A549 (cell line): ENCODE results near the gene STIP1. TPM values are rescaled to one million over a fixed set of nuclear protein-coding genes. Genes with fewer than 3 reads are reported as not detected.

ENCODE experiments used
- ATAC-seq, 2 experiments: fragments of 200-7000 bp in 1 of 2; fragments of >200 bp in 1 of 2; cut with Nextera tagmentation in 1 of 2; cut with Tn5 transposase in 1 of 2; 3 replicates each; pipeline versions ENCODE4 v1.8.0 to v1.9.1; 2018 to 2020; ENCODE audit warnings: mild to moderate bottlenecking in 1 of 2, moderate library complexity in 1 of 2
- CTCF ChIA-PET: fragments of 300-600 bp; sonication (Branson Sonifier 250); formaldehyde crosslinking; extraction: SDS; loops from one replicate; lab custom pipeline; 2021; ENCODE audit warnings: antibody characterized with exemption, inconsistent platforms; lab: Yijun Ruan, JAX
- POLR2A ChIA-PET: fragments of 350-600 bp; formaldehyde crosslinking; extraction: SDS; loops from one replicate; lab custom pipeline; 2021; ENCODE audit warnings: antibody characterized with exemption, inconsistent platforms; lab: Yijun Ruan, JAX
- DNase-seq, 2 experiments: peaks; one replicate each; pipeline versions ENCODE4 v3.0.0 to v3.0.0-alpha.2; 2011 to 2016; ENCODE audit warnings: low read depth in 1 of 2, low spot score in 1 of 2
- FAIRE-seq: peaks from 2 replicates; lab custom pipeline; 2011; peaks lifted over from hg19 to GRCh38; lab: Jason Lieb, UNC
- H3K27ac ChIP-seq, 2 experiments: fragments of >200 bp; sonication (Bioruptor Twin); formaldehyde crosslinking; 3 replicates each; pipeline ENCODE4 v1.5.1; 2016 to 2017
- H3K4me1 ChIP-seq: fragments of >200 bp; sonication (Bioruptor Twin); formaldehyde crosslinking; 3 replicates; pipeline ENCODE4 v1.6.1; 2016
- H3K4me2 ChIP-seq: fragments of >200 bp; sonication (Bioruptor Twin); formaldehyde crosslinking; 3 replicates; pipeline ENCODE4 v1.6.1; 2016
- H3K4me3 ChIP-seq: fragments of >200 bp; sonication (Bioruptor Twin); formaldehyde crosslinking; 3 replicates; pipeline ENCODE4 v1.5.1; 2016
- H3K9me3 ChIP-seq: fragments of >200 bp; sonication (Bioruptor Twin); formaldehyde crosslinking; 3 replicates; pipeline ENCODE4 v1.6.1; 2016
- ATOH8 ChIP-seq: fragments of 250-450 bp; sonication (Bioruptor Pico); IDR thresholded peaks from 2 replicates; pipeline ENCODE4 v1.5.0; 2020; ENCODE audit warnings: low read depth, mild to moderate bottlenecking, moderate library complexity
- CHD2 ChIP-seq: fragments of 150-350 bp; IDR thresholded peaks from 2 replicates; pipeline ENCODE4 v1.6.1; 2014; ENCODE audit warnings: low read length; ENCODE audit not compliant: partially characterized antibody
- EP300 ChIP-seq, 2 experiments: fragments of >200 bp; sonication (Bioruptor Twin); formaldehyde crosslinking; IDR thresholded peaks; 2 replicates in 1 of 2; 3 replicates in 1 of 2; pipeline ENCODE4 v1.6.1; 2016 to 2017
- FOXS1 ChIP-seq: fragments of 250-450 bp; sonication (Bioruptor Pico); IDR thresholded peaks from 2 replicates; pipeline ENCODE4 v1.5.0; 2020; ENCODE audit warnings: mild to moderate bottlenecking, moderate library complexity
- GATA3 ChIP-seq: IDR thresholded peaks from 2 replicates; pipeline ENCODE4 v1.6.1; 2012; ENCODE audit warnings: borderline replicate concordance
- HEYL ChIP-seq: fragments of 250-450 bp; sonication (Bioruptor Pico); IDR thresholded peaks from 2 replicates; pipeline ENCODE4 v1.8.0; 2021; ENCODE audit warnings: mild to moderate bottlenecking, moderate library complexity
- HOXA7 ChIP-seq: fragments of 250-450 bp; sonication (Bioruptor Pico); IDR thresholded peaks from 2 replicates; pipeline ENCODE4 v1.5.0; 2020; ENCODE audit warnings: mild to moderate bottlenecking, moderate library complexity
- HOXB13 ChIP-seq: fragments of 250-450 bp; sonication (Bioruptor Pico); IDR thresholded peaks from 2 replicates; pipeline ENCODE4 v1.5.0; 2020; ENCODE audit warnings: low read depth, mild to moderate bottlenecking, moderate library complexity
- KDM5A ChIP-seq: fragments of 200-600 bp; sonication (generic); IDR thresholded peaks from 2 replicates; pipeline ENCODE4 v1.6.1; 2016; ENCODE audit warnings: antibody characterized with exemption, mild to moderate bottlenecking
- MAFK ChIP-seq: fragments of 450-650 bp; IDR thresholded peaks from 2 replicates; pipeline ENCODE4 v1.6.1; 2014; ENCODE audit not compliant: partially characterized antibody
- MAX ChIP-seq: IDR thresholded peaks from 2 replicates; pipeline ENCODE4 v1.6.1; 2012
- MYC ChIP-seq: IDR thresholded peaks from 2 replicates; pipeline ENCODE4 v1.6.1; 2012; ENCODE audit warnings: mild to moderate bottlenecking, inconsistent platforms, low read length, improper control_type of control experiment, borderline replicate concordance
- NR3C1 ChIP-seq: fragments of >200 bp; sonication (Bioruptor Twin); formaldehyde crosslinking; IDR thresholded peaks from 3 replicates; pipeline ENCODE4 v1.6.1; 2017
- RAD21 ChIP-seq, 2 experiments: fragments of >200 bp in 1 of 2; sonication (Bioruptor Twin) in 1 of 2; formaldehyde crosslinking in 1 of 2; IDR thresholded peaks in 1 of 2; conservative IDR thresholded peaks in 1 of 2; 2 replicates in 1 of 2; 3 replicates in 1 of 2; pipeline ENCODE4 v1.6.1; 2012 to 2018; ENCODE audit warnings: inconsistent platforms in 1 of 2
- RARB ChIP-seq: fragments of 250-450 bp; sonication (Bioruptor Pico); IDR thresholded peaks from 2 replicates; pipeline ENCODE4 v1.8.0; 2021; ENCODE audit warnings: mild to moderate bottlenecking, moderate library complexity
- RCOR1 ChIP-seq: fragments of 150-350 bp; IDR thresholded peaks from 2 replicates; pipeline ENCODE4 v1.6.1; 2014; ENCODE audit warnings: antibody characterized with exemption, low read length, low read depth
- RFX5 ChIP-seq: fragments of 450-650 bp; IDR thresholded peaks from 2 replicates; pipeline ENCODE4 v1.7.1; 2014; ENCODE audit warnings: antibody characterized with exemption, mild to moderate bottlenecking, moderate library complexity
- TFCP2L1 ChIP-seq: fragments of 250-450 bp; sonication (Bioruptor Pico); IDR thresholded peaks from 2 replicates; pipeline ENCODE4 v1.5.0; 2021; ENCODE audit warnings: mild to moderate bottlenecking
- ZC3H11A ChIP-seq: fragments of 450-650 bp; IDR thresholded peaks from 2 replicates; pipeline ENCODE4 v1.6.1; 2014; ENCODE audit warnings: antibody characterized with exemption, mild to moderate bottlenecking
- ZFP36 ChIP-seq: fragments of 450-650 bp; IDR thresholded peaks from 2 replicates; pipeline ENCODE4 v1.6.1; 2014; ENCODE audit warnings: borderline replicate concordance; ENCODE audit not compliant: partially characterized antibody
- WGBS: methylation state at CpG from one replicate; pipeline ENCODE4 v1.1.6; 2017; ENCODE audit errors: missing lambda C conversion rate; 5-methylcytosine and 5-hydroxymethylcytosine counted together
- polyA plus RNA-seq, 4 experiments: library from polyadenylated mRNA; depleted of rRNA in 3 of 4; stranded (reverse); fragments of >200 nt; fragmentation: RNase III in 1 of 4; extraction: RNeasy Plus Mini Kit Qiagen cat#74134 plus additional on column Dnase treatment in 1 of 4; gene quantifications; 2 replicates in 3 of 4; 3 replicates in 1 of 4; pipeline ENCODE4 v1.2.3, GENCODE V29; 2011 to 2017
- TF ChIP-seq, protein P1 (sequence below): fragments of 450-650 bp; IDR thresholded peaks from 2 replicates; pipeline ENCODE4 v1.6.1; 2014; ENCODE audit warnings: antibody characterized with exemption
- TF ChIP-seq, protein P2 (sequence below): fragments of 250-450 bp; sonication (Bioruptor Pico); IDR thresholded peaks from 2 replicates; pipeline ENCODE4 v1.5.0; 2021; ENCODE audit warnings: mild to moderate bottlenecking, moderate library complexity, borderline replicate concordance

Gene STIP1
- polyA plus RNA-seq, 2 of the 4 experiments (the other 2 are of a cell fraction) = 288 to 297 TPM

GRCh38 chr11:64218628-64219353 lies 32.8 kb downstream of the STIP1 start:
- Histone ChIP-seq H3K4me1 (no peaks in the 10 kb centered on the region; the same call in 2 of the 3 replicates), H3K27ac (no peak overlapping the region), H3K4me2 (no peak overlapping the region), H3K9me3 (no peaks in the 10 kb centered on the region), H3K4me3 (no peak overlapping the region)
- TF ChIP-seq MAFK (no peak), ZFP36 (peak; percentile 83), RCOR1 (no peak)
- ChIA-PET POLR2A (interaction anchor here (0.6 kb wide), 1 partner anchor 34 kb away, joined by 7 read pairs; no protein-coding TSS in a partner anchor), CTCF (interaction anchor here (1.2 to 19.9 kb wide), 4 partner anchors 16 to 556 kb away, joined by 3 to 254 read pairs (median 6); partner anchors contain the start of gene FERMT3)
- 0 out of 6 replicates have a peak, but pooled peaks of 1 of the 2 experiments have one; percentile 5 for ATAC-seq
- DNase-seq = no peak
- FAIRE-seq = no peak
- whole genome bisulfite sequencing = 63% methylated on average over 4 of the region's 11 CpGs

DNA sequence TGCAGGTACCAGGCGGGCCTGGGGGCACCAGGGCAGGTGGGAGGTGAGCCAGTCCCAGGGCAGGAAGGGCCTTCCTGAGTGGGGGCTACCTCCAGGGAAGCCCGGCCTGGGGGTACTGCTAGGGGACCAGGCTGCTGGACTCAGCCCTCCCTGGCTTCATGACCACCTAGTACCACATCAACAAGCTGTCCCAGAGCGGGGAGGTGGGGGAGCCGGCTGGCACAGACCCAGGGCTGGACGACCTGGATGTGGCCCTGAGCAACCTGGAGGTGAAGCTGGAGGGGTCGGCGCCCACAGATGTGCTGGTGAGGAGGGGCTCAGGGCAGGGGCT lies 33.3 kb downstream of the STIP1 start:
- 56% methylated on average over 5 of the region's 7 CpGs for WGBS
- ChIA-PET POLR2A (interaction anchor here (0.6 to 1.5 kb wide), 2 partner anchors 9 to 772 kb away, joined by 5 read pairs; no protein-coding TSS in a partner anchor), CTCF (interaction anchor here (0.9 to 19.9 kb wide), 4 partner anchors 15 to 85 kb away, joined by 3 to 254 read pairs (median 5); partner anchors contain the start of genes FERMT3, PLCB3 and VEGFB)
- FAIRE-seq (no peak), ATAC-seq (0 out of 6 replicates have a peak, but pooled peaks of 1 of the 2 experiments have one; percentile 16), DNase-seq (no peak)
- no peak overlapping the region for H3K27ac ChIP-seq
- no peak overlapping the region for H3K4me2 ChIP-seq
- peaks cover 4% of the 10 kb centered on the region; the same call in 1 of the 3 replicates for H3K4me1 ChIP-seq
- H3K9me3 ChIP-seq = no peaks in the 10 kb centered on the region
- TF ChIP-seq, protein P1, sequence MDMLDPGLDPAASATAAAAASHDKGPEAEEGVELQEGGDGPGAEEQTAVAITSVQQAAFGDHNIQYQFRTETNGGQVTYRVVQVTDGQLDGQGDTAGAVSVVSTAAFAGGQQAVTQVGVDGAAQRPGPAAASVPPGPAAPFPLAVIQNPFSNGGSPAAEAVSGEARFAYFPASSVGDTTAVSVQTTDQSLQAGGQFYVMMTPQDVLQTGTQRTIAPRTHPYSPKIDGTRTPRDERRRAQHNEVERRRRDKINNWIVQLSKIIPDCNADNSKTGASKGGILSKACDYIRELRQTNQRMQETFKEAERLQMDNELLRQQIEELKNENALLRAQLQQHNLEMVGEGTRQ = no peak
- TF ChIP-seq MYC (no peak), HOXB13 (CRISPR knock-in tag) (no peak), RAD21 (conservative IDR thresholded peaks at IDR 0.05 in 1 of 2, IDR thresholded peaks at IDR 0.05 in 1 of 2) (no peak), NR3C1 (no peak), RARB (CRISPR knock-in tag) (no peak), CHD2 (no peak), TFCP2L1 (no peak), KDM5A (no peak), RFX5 (no peak), HOXA7 (CRISPR knock-in tag) (no peak), FOXS1 (no peak), EP300 (IDR thresholded peaks at IDR 0.05) (no peak), HEYL (CRISPR knock-in tag) (no peak), ATOH8 (CRISPR knock-in tag) (no peak), ZC3H11A (no peak), MAX (no peak), GATA3 (no peak)
- TF ChIP-seq, protein P2, sequence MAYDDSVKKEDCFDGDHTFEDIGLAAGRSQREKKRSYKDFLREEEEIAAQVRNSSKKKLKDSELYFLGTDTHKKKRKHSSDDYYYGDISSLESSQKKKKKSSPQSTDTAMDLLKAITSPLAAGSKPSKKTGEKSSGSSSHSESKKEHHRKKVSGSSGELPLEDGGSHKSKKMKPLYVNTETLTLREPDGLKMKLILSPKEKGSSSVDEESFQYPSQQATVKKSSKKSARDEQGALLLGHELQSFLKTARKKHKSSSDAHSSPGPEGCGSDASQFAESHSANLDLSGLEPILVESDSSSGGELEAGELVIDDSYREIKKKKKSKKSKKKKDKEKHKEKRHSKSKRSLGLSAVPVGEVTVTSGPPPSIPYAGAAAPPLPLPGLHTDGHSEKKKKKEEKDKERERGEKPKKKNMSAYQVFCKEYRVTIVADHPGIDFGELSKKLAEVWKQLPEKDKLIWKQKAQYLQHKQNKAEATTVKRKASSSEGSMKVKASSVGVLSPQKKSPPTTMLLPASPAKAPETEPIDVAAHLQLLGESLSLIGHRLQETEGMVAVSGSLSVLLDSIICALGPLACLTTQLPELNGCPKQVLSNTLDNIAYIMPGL (CRISPR knock-in tag) = no peak
- no peak overlapping the region for H3K4me3 ChIP-seq
